ENCODE results near the gene MXD4. TPM values are rescaled to one million over a fixed set of nuclear protein-coding genes. Genes with fewer than 3 reads are reported as not detected.

Gene MXD4
- total and polyA plus RNA-seq, 11 donors: 27.5 to 76.6 (median 35.7) TPM

DNA sequence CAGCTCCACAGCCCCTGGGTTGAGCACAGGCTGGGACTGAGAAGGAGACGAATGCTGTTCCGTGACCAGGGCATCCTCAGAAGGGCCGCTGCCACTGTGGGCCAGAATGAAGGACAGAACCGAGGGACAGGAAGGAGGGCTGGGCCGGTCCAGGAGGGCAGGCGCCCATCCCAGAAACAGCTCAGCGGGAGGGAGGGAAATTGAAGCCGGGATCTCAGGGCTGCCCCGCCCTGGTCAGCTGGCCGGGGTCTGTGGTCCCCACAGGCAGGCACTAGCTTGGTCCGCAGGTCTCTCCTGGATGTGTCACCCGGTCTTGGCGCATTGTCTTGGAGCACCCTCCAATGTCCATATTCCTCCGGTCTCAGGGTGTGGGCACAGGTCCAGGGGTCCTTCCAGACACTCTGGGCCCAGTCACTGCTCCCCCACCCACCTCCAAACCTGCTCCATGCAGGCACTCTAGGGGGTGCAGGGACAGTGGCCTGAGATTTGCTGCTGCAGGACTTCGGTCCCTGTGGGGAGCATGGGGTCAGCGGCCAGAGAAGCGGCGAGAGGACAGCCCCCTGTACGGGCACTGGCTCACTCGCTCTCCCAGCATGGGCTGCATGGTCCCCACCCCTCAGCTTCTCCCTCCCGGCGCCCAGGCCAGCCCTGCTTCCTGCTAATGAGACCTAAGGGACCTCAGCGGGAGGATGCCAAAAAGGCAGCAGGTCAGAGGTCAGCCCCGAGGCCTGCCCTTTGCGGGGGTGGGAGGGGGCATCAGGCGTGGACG lies 23.9 kb upstream of the MXD4 start:
- no peaks in the 10 kb centered on the region for H3K9me3 ChIP-seq
- intact Hi-C loops (cut with DNase I): no loop called here
- no peak overlapping the region for H3K27ac ChIP-seq
- peak in 3 of 5 donors; percentile 16 to 51 (median 25) for DNase-seq
- no peak for ATAC-seq
- no peak overlapping the region for H3K4me3 ChIP-seq
- no peaks in the 10 kb centered on the region for H3K36me3 ChIP-seq
- peaks cover 0 to 12% (median 0%) of the 10 kb centered on the region in 12 donors for H3K4me1 ChIP-seq
- TF ChIP-seq, protein P1, sequence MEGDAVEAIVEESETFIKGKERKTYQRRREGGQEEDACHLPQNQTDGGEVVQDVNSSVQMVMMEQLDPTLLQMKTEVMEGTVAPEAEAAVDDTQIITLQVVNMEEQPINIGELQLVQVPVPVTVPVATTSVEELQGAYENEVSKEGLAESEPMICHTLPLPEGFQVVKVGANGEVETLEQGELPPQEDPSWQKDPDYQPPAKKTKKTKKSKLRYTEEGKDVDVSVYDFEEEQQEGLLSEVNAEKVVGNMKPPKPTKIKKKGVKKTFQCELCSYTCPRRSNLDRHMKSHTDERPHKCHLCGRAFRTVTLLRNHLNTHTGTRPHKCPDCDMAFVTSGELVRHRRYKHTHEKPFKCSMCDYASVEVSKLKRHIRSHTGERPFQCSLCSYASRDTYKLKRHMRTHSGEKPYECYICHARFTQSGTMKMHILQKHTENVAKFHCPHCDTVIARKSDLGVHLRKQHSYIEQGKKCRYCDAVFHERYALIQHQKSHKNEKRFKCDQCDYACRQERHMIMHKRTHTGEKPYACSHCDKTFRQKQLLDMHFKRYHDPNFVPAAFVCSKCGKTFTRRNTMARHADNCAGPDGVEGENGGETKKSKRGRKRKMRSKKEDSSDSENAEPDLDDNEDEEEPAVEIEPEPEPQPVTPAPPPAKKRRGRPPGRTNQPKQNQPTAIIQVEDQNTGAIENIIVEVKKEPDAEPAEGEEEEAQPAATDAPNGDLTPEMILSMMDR (IDR thresholded peaks at IDR 0.05): no peak
- TF ChIP-seq POLR2A (IDR thresholded peaks at IDR 0.05): no peak
- H3K27me3 ChIP-seq: no peaks in the 10 kb centered on the region
- WGBS, 4 donors: 77 to 79% (median 78%) methylated on average over 22 to 27 of the region's 27 CpGs

DNA sequence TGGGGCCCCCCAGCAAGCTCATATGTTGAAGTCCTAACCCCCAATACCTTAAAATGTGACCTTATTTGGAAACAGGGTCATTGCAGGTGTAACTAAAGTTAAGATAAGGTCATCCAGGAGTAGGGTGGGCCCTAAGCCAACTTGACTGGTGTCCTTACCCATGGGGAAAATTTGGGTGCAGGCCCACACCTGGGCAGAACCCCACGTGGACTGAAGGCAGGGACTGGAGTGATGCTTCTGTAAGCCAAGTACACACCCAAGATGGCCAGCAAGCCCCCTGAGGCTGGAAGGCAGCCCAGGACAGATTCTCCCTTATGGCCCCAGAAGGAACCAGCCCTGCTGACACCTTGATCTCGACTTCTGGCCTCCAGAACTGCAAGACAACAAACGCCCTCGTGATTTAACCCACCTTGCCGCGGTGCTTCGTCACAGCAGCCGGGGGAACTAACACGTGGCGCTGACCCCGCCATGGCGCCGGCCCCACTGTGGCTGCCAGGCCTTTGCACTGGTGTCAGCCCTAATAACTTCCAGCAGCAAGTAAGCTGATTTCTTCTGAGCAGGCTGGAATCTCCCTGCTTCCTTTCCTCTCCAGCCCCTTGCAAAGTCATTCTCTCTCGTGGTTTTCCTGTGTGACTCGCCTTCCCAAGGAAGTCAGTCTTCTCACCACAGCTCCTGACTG lies 23.2 kb upstream of the MXD4 start:
- H3K27ac ChIP-seq: no peak overlapping the region
- peaks cover 0 to 5% (median 0%) of the 10 kb centered on the region in 12 donors for H3K4me1 ChIP-seq
- H3K36me3 ChIP-seq: no peaks in the 10 kb centered on the region
- no peak for TF ChIP-seq POLR2A (IDR thresholded peaks at IDR 0.05)
- TF ChIP-seq, protein P1 (IDR thresholded peaks at IDR 0.05): no peak
- intact Hi-C loops (cut with DNase I): no loop called here
- no peaks in the 10 kb centered on the region for H3K9me3 ChIP-seq
- ATAC-seq (no peak), DNase-seq (peak in 2 of 5 donors; percentile 13 to 37)
- no peak overlapping the region for H3K4me3 ChIP-seq
- no peaks in the 10 kb centered on the region for H3K27me3 ChIP-seq
- WGBS, 4 donors: 87 to 92% (median 88%) methylated on average over 14 to 15 of the region's 15 CpGs

- Histone ChIP-seq H3K36me3 (no peaks in the 10 kb centered on the region), H3K9me3 (no peaks in the 10 kb centered on the region), H3K27ac (no peak overlapping the region), H3K4me1 (no peaks in the 10 kb centered on the region), H3K4me3 (no peak overlapping the region), H3K27me3 (no peaks in the 10 kb centered on the region)
- ATAC-seq: no peak
- no peak for TF ChIP-seq POLR2A (IDR thresholded peaks at IDR 0.05)
- TF ChIP-seq, protein P1 (IDR thresholded peaks at IDR 0.05): no peak
- intact Hi-C loops (cut with DNase I): no loop called here
- peak in 2 of 5 donors; percentile 2 to 32 for DNase-seq
- 96 to 99% (median 97%) methylated on average over 14 to 23 of the region's 23 CpGs for WGBS, 4 donors
Observed at GRCh38 chr4:2284161-2284933, 22.4 kb upstream of the MXD4 start.

Measured in heart left ventricle (tissue), 16 donors.